KOPT-K1 (cell line): ENCODE results near the gene SH3GL2.

ENCODE experiments used
- H3K27ac ChIP-seq: fragments of 200-600 bp; sonication (generic); 2 replicates; pipeline ENCODE4 v1.5.1; 2016; ENCODE audit warnings: antibody characterized with exemption, mild to moderate bottlenecking, low read depth, low read length; ENCODE audit not compliant: poor library complexity, severe bottlenecking
- H3K36me3 ChIP-seq: fragments of 200-600 bp; sonication (generic); 2 replicates; pipeline ENCODE4 v1.5.1; 2017; ENCODE audit warnings: antibody characterized with exemption, mild to moderate bottlenecking, low read length, moderate library complexity; ENCODE audit not compliant: insufficient read depth
- H3K9me3 ChIP-seq: fragments of 200-600 bp; sonication (generic); 2 replicates; pipeline ENCODE4 v1.5.1; 2017; ENCODE audit warnings: antibody characterized with exemption, low read length, mild to moderate bottlenecking; ENCODE audit not compliant: insufficient read depth, poor library complexity, severe bottlenecking

Gene SH3GL2

GRCh38 chr9:17660158-17660557 lies 81.3 kb downstream of the SH3GL2 start:
- no peak overlapping the region for H3K27ac ChIP-seq
- no peaks in the 10 kb centered on the region for H3K36me3 ChIP-seq
- no peaks in the 10 kb centered on the region for H3K9me3 ChIP-seq

GRCh38 chr9:17665450-17665849 lies 86.6 kb downstream of the SH3GL2 start:
- H3K27ac ChIP-seq, result no peak overlapping the region
- H3K9me3 ChIP-seq, result no peaks in the 10 kb centered on the region
- no peaks in the 10 kb centered on the region for H3K36me3 ChIP-seq

GRCh38 chr9:17669206-17669605 lies 90.3 kb downstream of the SH3GL2 start:
- Histone ChIP-seq H3K27ac (no peak overlapping the region), H3K36me3 (no peaks in the 10 kb centered on the region), H3K9me3 (no peaks in the 10 kb centered on the region)

GRCh38 chr9:17682684-17683083 lies 103.8 kb downstream of the SH3GL2 start:
- no peaks in the 10 kb centered on the region for H3K36me3 ChIP-seq
- H3K27ac ChIP-seq, result no peak overlapping the region
- no peaks in the 10 kb centered on the region for H3K9me3 ChIP-seq

- H3K36me3 ChIP-seq, result no peaks in the 10 kb centered on the region
- H3K9me3 ChIP-seq, result no peaks in the 10 kb centered on the region
- H3K27ac ChIP-seq, result no peak overlapping the region
Measured at GRCh38 chr9:17688834-17689233, 110.0 kb downstream of the SH3GL2 start.

GRCh38 chr9:17694336-17694735 lies 115.5 kb downstream of the SH3GL2 start:
- no peaks in the 10 kb centered on the region for H3K9me3 ChIP-seq

GRCh38 chr9:17695482-17695881 lies 116.6 kb downstream of the SH3GL2 start:
- Histone ChIP-seq H3K27ac (no peak overlapping the region), H3K9me3 (no peaks in the 10 kb centered on the region), H3K36me3 (no peaks in the 10 kb centered on the region)

More at GRCh38 chr9:17694336-17694735, 115.5 kb downstream of the SH3GL2 start:
- H3K36me3 ChIP-seq, result no peaks in the 10 kb centered on the region
- H3K27ac ChIP-seq, result no peak overlapping the region

- no peak overlapping the region for H3K27ac ChIP-seq
- no peaks in the 10 kb centered on the region for H3K9me3 ChIP-seq
- H3K36me3 ChIP-seq, result no peaks in the 10 kb centered on the region
Measured at GRCh38 chr9:17699615-17700330, 120.9 kb downstream of the SH3GL2 start.

- H3K9me3 ChIP-seq, result no peaks in the 10 kb centered on the region
- H3K36me3 ChIP-seq, result no peaks in the 10 kb centered on the region
- H3K27ac ChIP-seq, result no peak overlapping the region
Measured at GRCh38 chr9:17706347-17706746, 127.5 kb downstream of the SH3GL2 start.

GRCh38 chr9:17719053-17719452 lies 140.2 kb downstream of the SH3GL2 start:
- H3K9me3 ChIP-seq, result peaks cover 6% of the 10 kb centered on the region
- H3K36me3 ChIP-seq, result no peaks in the 10 kb centered on the region
- no peak overlapping the region for H3K27ac ChIP-seq

GRCh38 chr9:17721954-17722353 lies 143.1 kb downstream of the SH3GL2 start:
- H3K36me3 ChIP-seq, result no peaks in the 10 kb centered on the region
- H3K9me3 ChIP-seq, result peaks cover 6% of the 10 kb centered on the region
- H3K27ac ChIP-seq, result no peak overlapping the region

GRCh38 chr9:17723656-17724055 lies 144.8 kb downstream of the SH3GL2 start:
- H3K9me3 ChIP-seq, result peaks cover 6% of the 10 kb centered on the region
- no peaks in the 10 kb centered on the region for H3K36me3 ChIP-seq
- no peak overlapping the region for H3K27ac ChIP-seq

- Histone ChIP-seq H3K36me3 (no peaks in the 10 kb centered on the region), H3K9me3 (peaks cover 6% of the 10 kb centered on the region)
Measured at GRCh38 chr9:17725399-17726010, 146.6 kb downstream of the SH3GL2 start.

GRCh38 chr9:17726298-17726697 lies 147.4 kb downstream of the SH3GL2 start:
- peaks cover 6% of the 10 kb centered on the region for H3K9me3 ChIP-seq
- no peaks in the 10 kb centered on the region for H3K36me3 ChIP-seq
- no peak overlapping the region for H3K27ac ChIP-seq

More at GRCh38 chr9:17725399-17726010, 146.6 kb downstream of the SH3GL2 start:
- H3K27ac ChIP-seq, result no peak overlapping the region

- Histone ChIP-seq H3K27ac (no peak overlapping the region), H3K9me3 (no peaks in the 10 kb centered on the region)
Measured at GRCh38 chr9:17730899-17731298, 152.0 kb downstream of the SH3GL2 start.

GRCh38 chr9:17731308-17731707 lies 152.4 kb downstream of the SH3GL2 start:
- Histone ChIP-seq H3K9me3 (no peaks in the 10 kb centered on the region), H3K27ac (no peak overlapping the region), H3K36me3 (no peaks in the 10 kb centered on the region)

More at GRCh38 chr9:17730899-17731298, 152.0 kb downstream of the SH3GL2 start:
- H3K36me3 ChIP-seq, result no peaks in the 10 kb centered on the region
